ENCODE results near the gene ATG16L1.

ATG16L1 gene

GRCh38 chr2:233244818-233245217, 6.7 kb upstream of the ATG16L1 start:
- no peak for DNase-seq (ENCODE audit: low read depth, low spot score)
- no peak overlapping the region for H3K27ac ChIP-seq
- no peaks in the 10 kb centered on the region for H3K9me3 ChIP-seq (ENCODE audit: low read depth, low read length)
- TF ChIP-seq FOXP2 (optimal IDR thresholded peaks at IDR 0.05; ENCODE audit: control extremely low read depth, extremely low read length, insufficient read depth) (no peak), EZH2 (IDR thresholded peaks at IDR 0.05) (no peak), POLR2AphosphoS5 (IDR thresholded peaks at IDR 0.05; ENCODE audit: borderline replicate concordance, low read depth, low read length) (no peak)
- no peak overlapping the region for H3K9ac ChIP-seq (ENCODE audit: insufficient read length)
- H3K36me3 ChIP-seq (ENCODE audit: insufficient read depth, low read length): no peaks in the 10 kb centered on the region
- no peak overlapping the region for H3K4me3 ChIP-seq

- H3K27ac ChIP-seq: no peak overlapping the region
- DNase-seq (ENCODE audit: low read depth, low spot score): no peak
- TF ChIP-seq POLR2AphosphoS5 (IDR thresholded peaks at IDR 0.05; ENCODE audit: borderline replicate concordance, low read depth, low read length) (no peak), EZH2 (IDR thresholded peaks at IDR 0.05) (no peak), FOXP2 (optimal IDR thresholded peaks at IDR 0.05; ENCODE audit: control extremely low read depth, extremely low read length, insufficient read depth) (no peak)
- no peak overlapping the region for H3K4me3 ChIP-seq
- peaks cover under 1% of the 10 kb centered on the region; the same call in 1 of the 2 replicates for H3K9me3 ChIP-seq (ENCODE audit: low read depth, low read length)
- H3K36me3 ChIP-seq (ENCODE audit: insufficient read depth, low read length): no peaks in the 10 kb centered on the region
- no peak overlapping the region for H3K9ac ChIP-seq (ENCODE audit: insufficient read length)
These were observed 6.1 kb upstream of the ATG16L1 start for GRCh38 chr2:233245406-233245805.

GRCh38 chr2:233247116-233247515, 4.4 kb upstream of the ATG16L1 start:
- no peak for TF ChIP-seq POLR2AphosphoS5 (IDR thresholded peaks at IDR 0.05; ENCODE audit: borderline replicate concordance, low read depth, low read length)
- no peak for TF ChIP-seq FOXP2 (optimal IDR thresholded peaks at IDR 0.05; ENCODE audit: control extremely low read depth, extremely low read length, insufficient read depth)
- no peak for TF ChIP-seq EZH2 (IDR thresholded peaks at IDR 0.05)
- no peak overlapping the region for H3K4me3 ChIP-seq
- no peak overlapping the region for H3K9ac ChIP-seq (ENCODE audit: insufficient read length)
- H3K27ac ChIP-seq: no peak overlapping the region
- H3K9me3 ChIP-seq (ENCODE audit: low read depth, low read length): peaks cover 4% of the 10 kb centered on the region; the same call in 1 of the 2 replicates
- DNase-seq (ENCODE audit: low read depth, low spot score): no peak
- H3K36me3 ChIP-seq (ENCODE audit: insufficient read depth, low read length): no peaks in the 10 kb centered on the region

GRCh38 chr2:233247744-233248143, 3.7 kb upstream of the ATG16L1 start:
- TF ChIP-seq FOXP2 (optimal IDR thresholded peaks at IDR 0.05; ENCODE audit: control extremely low read depth, extremely low read length, insufficient read depth): no peak
- TF ChIP-seq POLR2AphosphoS5 (IDR thresholded peaks at IDR 0.05; ENCODE audit: borderline replicate concordance, low read depth, low read length): no peak
- TF ChIP-seq EZH2 (IDR thresholded peaks at IDR 0.05): no peak
- Histone ChIP-seq H3K9me3 (ENCODE audit: low read depth, low read length) (peaks cover 4% of the 10 kb centered on the region; the same call in 1 of the 2 replicates), H3K36me3 (ENCODE audit: insufficient read depth, low read length) (no peaks in the 10 kb centered on the region), H3K27ac (no peak overlapping the region), H3K9ac (ENCODE audit: insufficient read length) (no peak overlapping the region), H3K4me3 (no peak overlapping the region)
- DNase-seq (ENCODE audit: low read depth, low spot score): no peak

GRCh38 chr2:233248999-233249398, 2.5 kb upstream of the ATG16L1 start:
- TF ChIP-seq FOXP2 (optimal IDR thresholded peaks at IDR 0.05; ENCODE audit: control extremely low read depth, extremely low read length, insufficient read depth): no peak
- no peak for TF ChIP-seq EZH2 (IDR thresholded peaks at IDR 0.05)
- no peak for TF ChIP-seq POLR2AphosphoS5 (IDR thresholded peaks at IDR 0.05; ENCODE audit: borderline replicate concordance, low read depth, low read length)
- Histone ChIP-seq H3K4me3 (no peak overlapping the region), H3K36me3 (ENCODE audit: insufficient read depth, low read length) (peaks cover 5% of the 10 kb centered on the region), H3K9me3 (ENCODE audit: low read depth, low read length) (peaks cover 4% of the 10 kb centered on the region; the same call in 1 of the 2 replicates), H3K27ac (no peak overlapping the region), H3K9ac (ENCODE audit: insufficient read length) (no peak overlapping the region)
- DNase-seq (ENCODE audit: low read depth, low spot score): no peak

- DNase-seq (ENCODE audit: low read depth, low spot score): no peak
- no peak overlapping the region for H3K27ac ChIP-seq
- no peak for TF ChIP-seq FOXP2 (optimal IDR thresholded peaks at IDR 0.05; ENCODE audit: control extremely low read depth, extremely low read length, insufficient read depth)
- no peak for TF ChIP-seq POLR2AphosphoS5 (IDR thresholded peaks at IDR 0.05; ENCODE audit: borderline replicate concordance, low read depth, low read length)
- no peak overlapping the region for H3K4me3 ChIP-seq
- H3K9ac ChIP-seq (ENCODE audit: insufficient read length): no peak overlapping the region
- peaks cover 4% of the 10 kb centered on the region; the same call in 1 of the 2 replicates for H3K9me3 ChIP-seq (ENCODE audit: low read depth, low read length)
- H3K36me3 ChIP-seq (ENCODE audit: insufficient read depth, low read length): peaks cover 17% of the 10 kb centered on the region
These were observed 905 bp upstream of the ATG16L1 start for GRCh38 chr2:233250568-233250967.

GRCh38 chr2:233250985-233251305, 528 bp upstream of the ATG16L1 start:
- DNase-seq (ENCODE audit: low read depth, low spot score): no peak
- peak overlapping the region; percentile 58 for H3K9ac ChIP-seq (ENCODE audit: insufficient read length)
- peaks cover 21% of the 10 kb centered on the region for H3K36me3 ChIP-seq (ENCODE audit: insufficient read depth, low read length)
- peak overlapping the region; percentile 92 for H3K4me3 ChIP-seq
- peak overlapping the region; percentile 73; the same call in 1 of the 2 replicates for H3K27ac ChIP-seq
- TF ChIP-seq FOXP2 (optimal IDR thresholded peaks at IDR 0.05; ENCODE audit: control extremely low read depth, extremely low read length, insufficient read depth): no peak
- TF ChIP-seq EZH2 (IDR thresholded peaks at IDR 0.05): no peak
- no peak for TF ChIP-seq POLR2AphosphoS5 (IDR thresholded peaks at IDR 0.05; ENCODE audit: borderline replicate concordance, low read depth, low read length)
- H3K9me3 ChIP-seq (ENCODE audit: low read depth, low read length): peaks cover 4% of the 10 kb centered on the region; the same call in 1 of the 2 replicates

- Histone ChIP-seq H3K9ac (ENCODE audit: insufficient read length) (peak overlapping the region; percentile 84), H3K9me3 (ENCODE audit: low read depth, low read length) (peaks cover 4% of the 10 kb centered on the region; the same call in 1 of the 2 replicates), H3K36me3 (ENCODE audit: insufficient read depth, low read length) (peaks cover 34% of the 10 kb centered on the region), H3K27ac (peak overlapping the region; percentile 38; the same call in 1 of the 2 replicates), H3K4me3 (peak overlapping the region; percentile 92)
- no peak for TF ChIP-seq FOXP2 (optimal IDR thresholded peaks at IDR 0.05; ENCODE audit: control extremely low read depth, extremely low read length, insufficient read depth)
- no peak for TF ChIP-seq EZH2 (IDR thresholded peaks at IDR 0.05)
- no peak for TF ChIP-seq POLR2AphosphoS5 (IDR thresholded peaks at IDR 0.05; ENCODE audit: borderline replicate concordance, low read depth, low read length)
- DNase-seq (ENCODE audit: low read depth, low spot score): no peak
These were observed 754 bp downstream of the ATG16L1 start for GRCh38 chr2:233252227-233252626.

GRCh38 chr2:233255151-233255550, 3.7 kb downstream of the ATG16L1 start:
- peak overlapping the region; percentile 32; the same call in 1 of the 2 replicates for H3K4me3 ChIP-seq
- no peak overlapping the region for H3K27ac ChIP-seq
- TF ChIP-seq EZH2 (IDR thresholded peaks at IDR 0.05) (no peak), FOXP2 (optimal IDR thresholded peaks at IDR 0.05; ENCODE audit: control extremely low read depth, extremely low read length, insufficient read depth) (no peak), POLR2AphosphoS5 (IDR thresholded peaks at IDR 0.05; ENCODE audit: borderline replicate concordance, low read depth, low read length) (no peak)
- peak overlapping the region; percentile 46 for H3K9ac ChIP-seq (ENCODE audit: insufficient read length)
- no peak for DNase-seq (ENCODE audit: low read depth, low spot score)
- H3K9me3 ChIP-seq (ENCODE audit: low read depth, low read length): peaks cover 4% of the 10 kb centered on the region; the same call in 1 of the 2 replicates
- peaks cover 61% of the 10 kb centered on the region for H3K36me3 ChIP-seq (ENCODE audit: insufficient read depth, low read length)

Data from SK-N-MC (cell line).